Measurements from ENCODE around the gene BNIP3.
"Not testable (repeated sequence)": the region's sequence is repeated elsewhere in the genome, so short reads cannot be mapped to it uniquely, and the experiment has no call there.

Gene BNIP3

GRCh38 chr10:131977323-131978096 is 4.2 kb downstream of the BNIP3 start:
- no peak for DNase-seq

DNA sequence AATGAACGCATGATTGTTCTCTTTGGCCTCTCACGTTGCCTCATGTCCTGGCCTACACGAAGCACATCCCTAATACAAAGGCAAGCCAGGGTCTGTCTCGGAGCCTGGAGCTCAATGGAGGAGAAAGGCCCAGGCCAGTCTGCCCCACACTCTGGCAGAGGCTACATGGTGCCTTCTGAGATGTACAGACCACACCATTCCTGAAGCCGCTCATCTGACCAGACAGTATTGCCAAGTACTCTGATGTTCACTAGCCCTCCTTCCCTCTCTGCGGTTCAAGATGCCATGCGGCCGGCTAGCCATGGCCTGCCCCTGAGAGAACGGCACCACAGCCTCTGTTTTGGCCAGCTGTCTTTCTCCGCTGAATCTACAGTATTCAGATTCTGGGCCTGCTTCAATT is 5.9 kb downstream of the BNIP3 start:
- no peak for DNase-seq

DNA sequence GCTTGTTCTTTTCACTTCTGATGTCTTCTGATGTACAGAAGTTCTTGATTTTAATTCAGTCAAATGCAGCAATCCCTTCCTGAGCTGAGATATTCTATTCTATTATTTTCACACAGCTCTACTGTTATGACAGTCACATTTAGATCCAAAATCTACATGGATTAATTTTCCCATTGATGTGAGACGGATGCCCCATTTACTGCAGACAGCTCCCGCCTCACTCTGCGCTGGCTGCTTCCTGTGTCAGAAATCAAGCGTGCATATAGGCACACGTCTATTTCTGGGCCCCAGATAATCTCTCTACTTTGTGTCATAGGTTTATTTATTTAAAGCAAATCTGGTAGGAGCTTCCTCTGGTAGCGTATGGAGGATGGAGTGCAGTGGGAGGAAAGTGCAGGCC is 6.7 kb downstream of the BNIP3 start:
- DNase-seq: no peak

- DNase-seq: no peak
These were observed 7.5 kb downstream of the BNIP3 start for GRCh38 chr10:131974034-131974817.

DNA sequence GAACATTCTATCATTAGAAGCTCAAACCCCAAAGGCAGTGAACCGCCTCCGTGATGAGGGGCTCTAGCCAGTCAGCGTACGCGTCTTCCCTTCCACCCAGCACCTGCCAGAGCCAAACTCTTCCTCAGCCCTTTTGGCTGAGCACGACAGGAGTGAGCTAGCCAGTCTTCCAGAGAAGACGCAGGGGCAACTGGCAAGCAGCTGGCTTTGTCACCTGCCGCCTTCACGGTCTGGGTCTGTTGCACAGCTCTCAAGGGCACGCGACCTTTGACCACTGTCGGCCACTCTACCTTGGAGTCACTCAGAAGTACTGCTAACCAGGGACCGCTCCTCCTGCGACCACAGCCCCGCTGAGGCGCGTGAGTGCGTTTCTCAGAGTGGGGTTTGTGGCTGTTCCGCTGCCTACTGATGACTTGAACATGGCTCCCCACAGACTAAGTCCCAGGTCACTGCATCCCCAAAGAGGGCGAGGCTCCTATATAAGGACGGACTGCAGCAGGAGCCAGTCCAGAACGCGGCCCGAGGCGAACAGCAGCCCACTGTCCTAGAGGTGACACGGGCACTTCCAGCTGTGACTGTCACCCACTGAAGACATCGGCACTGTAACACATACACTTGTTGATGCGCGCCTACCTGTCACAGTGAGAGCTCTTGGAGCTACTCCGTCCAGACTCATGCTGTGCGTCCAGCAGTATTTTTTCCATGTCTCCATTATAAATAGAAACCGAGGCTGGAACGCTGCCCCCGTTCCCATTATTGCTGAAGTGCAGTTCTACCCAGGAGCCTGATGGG is 8.4 kb downstream of the BNIP3 start:
- DNase-seq: no peak

DNA sequence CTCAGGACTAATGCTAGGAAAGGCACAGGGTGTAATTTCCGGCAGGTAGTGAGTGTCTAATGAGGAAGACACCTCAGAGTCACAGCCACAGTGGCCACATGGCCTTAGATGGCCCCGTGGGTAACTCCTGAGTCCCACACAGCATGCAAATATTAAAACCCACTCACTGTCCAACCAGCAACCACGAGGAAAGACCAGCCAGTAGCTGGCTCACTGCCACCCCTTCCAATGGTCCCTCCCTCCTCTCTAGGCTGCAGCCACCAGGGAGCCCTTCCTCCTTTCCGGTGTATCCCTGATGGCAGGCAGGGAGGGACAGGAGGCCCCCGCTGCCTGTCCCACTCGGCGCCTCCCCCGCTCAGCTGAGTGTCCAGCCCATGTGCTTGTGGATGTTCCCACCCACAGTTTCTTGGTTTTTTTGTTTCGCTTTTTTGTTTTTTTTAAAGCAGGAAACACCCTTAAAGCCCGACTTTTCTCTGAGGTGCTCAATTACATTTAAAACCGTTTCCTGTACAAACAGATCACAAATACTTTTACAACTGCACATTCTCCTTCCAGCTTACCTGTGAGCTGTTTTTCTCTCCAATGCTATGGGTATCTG is 9.2 kb downstream of the BNIP3 start:
- DNase-seq: peak; percentile 47

DNA sequence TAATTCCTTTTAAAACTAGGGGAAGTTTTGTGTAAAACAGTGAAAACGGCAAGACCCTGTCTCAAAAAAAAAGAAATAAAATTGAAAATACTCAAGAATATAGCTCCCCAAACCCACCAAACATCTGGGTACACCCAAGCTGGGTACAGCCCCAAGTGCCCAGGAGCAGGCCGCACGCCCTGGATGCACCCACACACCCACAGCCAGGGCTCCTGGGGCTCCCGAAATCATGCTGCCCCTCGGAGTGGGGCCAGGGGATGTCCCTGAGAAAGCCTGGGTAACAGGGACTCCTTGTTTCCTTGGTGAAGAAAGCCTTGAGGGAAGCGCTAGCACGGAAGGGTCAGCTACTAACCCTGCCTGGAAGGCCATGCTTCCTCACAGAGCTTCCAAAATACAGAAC is 10.1 kb downstream of the BNIP3 start:
- no peak for DNase-seq

DNA sequence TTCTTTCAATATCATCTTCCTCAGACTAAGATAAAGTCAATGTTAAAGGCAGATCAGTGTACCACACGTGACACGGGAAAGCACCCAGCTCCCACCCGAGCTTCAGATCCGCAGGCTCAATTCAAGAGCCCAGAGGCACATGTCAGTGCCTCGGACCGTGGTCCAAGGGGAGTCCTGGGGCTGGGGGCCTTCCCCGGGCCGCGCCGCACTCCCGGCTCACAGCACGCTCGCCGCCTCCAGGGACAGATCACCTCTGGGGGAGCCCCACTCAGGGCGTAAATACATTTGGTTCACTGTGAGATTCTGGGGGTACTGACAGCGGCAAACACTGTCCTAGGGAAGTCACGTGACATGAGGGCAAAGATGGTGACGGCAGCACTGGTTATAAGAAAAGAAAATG is 10.8 kb downstream of the BNIP3 start:
- no peak for DNase-seq

DNA sequence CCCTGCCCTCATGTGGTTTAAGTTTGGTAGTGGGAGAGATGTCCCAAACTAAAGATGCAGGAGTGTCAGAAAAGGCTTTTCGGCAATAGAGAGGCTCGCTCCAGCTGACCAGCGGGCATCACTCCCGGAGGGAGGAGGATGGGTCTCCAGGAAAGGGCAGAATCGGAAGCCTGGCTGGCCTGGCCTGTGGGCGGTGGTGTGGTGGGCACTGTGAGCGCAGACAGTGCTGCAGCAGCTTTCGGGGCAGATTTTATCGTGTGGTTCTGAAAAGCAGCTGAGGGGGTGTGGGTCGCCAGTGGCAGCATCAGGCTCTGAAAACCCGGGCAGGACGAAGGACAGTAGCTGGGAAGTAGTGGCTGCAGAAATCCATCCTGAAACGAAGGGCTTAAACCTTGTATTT is 12.8 kb downstream of the BNIP3 start:
- no peak for DNase-seq

DNA sequence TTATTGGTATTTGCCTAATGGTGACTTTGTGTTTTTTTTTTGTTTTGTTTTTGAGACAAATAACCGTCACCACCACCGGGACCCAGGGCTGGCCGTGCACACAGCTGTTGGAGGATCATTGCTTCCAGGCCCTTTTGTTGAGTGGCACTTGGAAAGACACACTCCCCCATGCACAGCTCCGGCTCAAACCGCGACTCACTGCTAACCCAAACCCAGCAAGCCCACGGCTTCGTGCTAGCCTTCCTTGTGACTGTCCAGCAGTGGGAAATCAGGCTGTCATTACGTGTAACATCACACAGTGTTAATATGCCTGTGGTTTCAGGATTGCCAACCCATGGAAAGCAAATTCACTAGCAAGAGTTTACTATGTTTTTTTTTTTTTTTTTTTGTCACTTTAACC is 17.4 kb downstream of the BNIP3 start:
- no peak for DNase-seq

GRCh38 chr10:131963811-131964210 is 17.9 kb downstream of the BNIP3 start:
- no peak for DNase-seq

DNA sequence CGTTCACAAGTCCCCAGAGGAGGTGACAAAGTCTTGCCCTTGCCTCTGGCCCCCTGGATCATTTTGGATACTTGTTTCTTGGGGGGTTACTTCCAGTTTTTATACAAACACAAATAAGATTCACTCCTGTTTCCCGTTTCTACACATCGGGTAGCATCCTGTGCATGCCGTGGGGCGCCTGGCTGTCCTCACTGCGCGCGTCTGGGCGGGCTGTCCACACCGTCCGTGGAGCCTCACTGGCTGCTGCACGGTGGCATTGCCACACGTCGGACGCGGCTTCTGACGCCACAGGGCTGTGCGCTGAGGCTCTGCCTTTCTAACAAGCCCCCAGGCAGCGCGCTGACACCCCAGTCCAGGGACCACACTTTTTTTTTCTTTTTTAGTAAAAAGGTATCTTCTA is 18.4 kb downstream of the BNIP3 start:
- DNase-seq: no peak

DNA sequence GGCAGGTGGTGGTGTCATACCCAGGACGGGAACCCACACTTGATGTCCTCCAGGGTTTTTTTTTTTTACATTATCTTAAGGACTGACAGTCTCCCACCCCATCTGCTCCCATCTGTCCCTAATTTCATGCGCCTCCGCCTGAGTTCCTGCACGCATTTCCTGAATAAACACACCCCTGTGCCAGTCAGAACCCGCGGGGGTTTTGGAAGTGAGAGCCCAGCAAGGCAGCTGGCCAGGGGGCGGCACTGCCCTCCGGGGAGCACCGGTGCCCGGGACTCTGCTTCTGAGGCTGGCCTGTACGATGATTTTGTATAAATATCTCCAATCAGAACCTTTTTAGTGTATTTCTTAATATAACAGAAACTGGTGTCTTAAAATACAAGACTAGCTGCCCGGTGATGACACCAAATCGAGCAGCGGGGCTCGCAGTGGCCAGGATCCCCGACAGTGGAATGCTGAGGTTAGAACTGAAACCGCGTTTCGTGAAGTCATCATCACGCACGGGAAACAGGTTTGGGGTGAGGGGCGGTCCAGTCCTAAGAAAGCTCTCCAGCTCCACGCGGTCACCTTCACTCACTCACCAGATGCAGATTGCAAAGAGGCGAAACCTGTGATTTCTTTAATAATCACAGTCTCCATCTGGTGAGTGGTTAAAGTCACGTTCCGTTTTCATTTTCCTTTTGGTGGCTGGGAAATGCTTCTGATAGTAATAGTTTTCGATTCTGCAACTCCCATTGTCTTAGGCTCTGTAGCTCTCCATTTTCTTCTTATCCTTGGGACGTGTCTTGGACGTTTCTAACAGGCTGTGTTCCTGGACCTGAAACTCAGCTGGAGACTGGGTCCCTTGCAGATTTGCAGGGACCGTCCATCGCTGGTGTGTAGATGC is 19.7 kb downstream of the BNIP3 start:
- no peak for DNase-seq

- DNase-seq: no peak
These were observed 20.5 kb downstream of the BNIP3 start for GRCh38 chr10:131961047-131961776.

DNA sequence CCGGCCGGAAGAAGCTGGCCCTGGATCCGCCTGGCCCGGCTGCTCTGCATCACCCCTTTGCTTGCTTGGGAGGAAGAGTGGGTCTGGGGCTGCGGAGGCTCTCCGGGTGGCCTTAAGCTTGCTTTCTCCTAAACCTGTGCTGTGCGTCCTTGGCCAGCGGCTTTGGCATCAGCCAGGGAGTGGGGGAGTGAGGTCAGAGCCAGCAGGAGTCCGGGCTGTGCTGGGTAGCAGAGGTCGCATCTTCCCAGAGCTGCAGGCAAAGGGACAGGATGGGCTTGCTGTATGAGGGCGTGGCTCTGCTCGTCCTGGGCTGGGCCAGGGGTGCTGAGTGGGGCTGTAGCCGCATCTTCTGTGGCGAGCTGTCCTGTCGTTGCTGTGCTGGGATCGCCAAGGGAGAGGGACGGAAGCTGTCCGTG is 21.1 kb downstream of the BNIP3 start:
- DNase-seq: no peak

DNA sequence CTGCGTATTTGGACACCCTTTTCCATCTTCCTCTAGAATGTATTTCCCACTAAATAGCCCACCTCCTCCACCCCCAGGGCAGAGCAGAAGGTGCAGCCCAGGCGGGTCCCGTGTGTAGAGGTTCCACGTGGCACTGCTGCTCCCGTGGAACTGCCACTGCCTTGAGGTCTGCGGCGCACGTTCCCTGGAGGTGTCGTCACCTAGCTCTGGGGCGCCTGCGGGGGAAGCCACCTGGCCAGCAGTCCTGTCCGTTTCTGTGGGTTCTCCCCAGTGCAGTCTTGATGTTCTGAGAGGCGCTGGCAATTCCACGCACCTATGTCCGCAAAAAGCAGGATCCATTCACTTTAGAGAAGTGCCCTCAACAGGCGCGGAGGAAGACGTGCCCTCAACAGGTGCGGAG is 21.9 kb downstream of the BNIP3 start:
- DNase-seq: no peak

- no peak for DNase-seq
These were observed 26.0 kb downstream of the BNIP3 start for GRCh38 chr10:131955591-131956340.

DNA sequence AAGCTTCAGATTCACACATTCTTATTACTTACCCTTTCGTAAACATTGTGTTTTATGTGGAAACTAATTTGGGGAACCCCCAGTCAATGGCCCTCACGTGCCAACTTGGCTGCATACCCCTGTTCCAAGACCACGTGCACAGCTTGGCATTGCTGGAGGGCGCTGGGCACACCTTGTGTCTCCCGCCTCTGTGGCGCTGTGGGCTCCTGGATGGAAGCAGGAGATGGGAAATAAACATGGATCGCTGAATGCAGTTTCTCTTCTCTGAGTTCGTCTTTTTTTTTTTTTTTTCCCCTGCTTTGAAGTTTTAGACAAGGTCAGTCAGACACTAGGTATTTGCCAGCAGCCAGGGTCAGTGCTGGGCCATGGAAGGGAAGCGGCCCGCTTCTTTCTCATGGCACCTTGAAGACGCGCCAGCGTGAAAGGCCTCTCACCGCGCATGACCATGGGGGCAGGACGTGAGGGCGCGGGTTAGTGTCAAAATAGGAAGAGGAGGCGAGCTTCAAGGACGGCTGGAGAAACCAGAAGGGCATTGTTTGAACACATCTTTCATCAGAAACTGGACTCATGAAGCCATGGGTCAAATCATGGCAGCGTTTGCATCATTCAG is 27.3 kb downstream of the BNIP3 start:
- DNase-seq: no peak

GRCh38 chr10:131949908-131950307 is 31.8 kb downstream of the BNIP3 start:
- not testable (repeated sequence) for DNase-seq
